T-helper 2 cell treated with Interferon-gamma antibody and Interleukin-4, amounts not matched to agents 5 μg/mL and 100 μg/mL, for 36 hours (primary cell): Measurements from ENCODE around the gene ADGRE3.

ENCODE experiments used
- DNase-seq: peaks from one replicate; pipeline ENCODE4 v3.0.0; 2021; ENCODE audit warnings: low spot score
- H3K27ac Mint-ChIP-seq: one replicate; pipeline ENCODE4 v1.8.0; 2021; ENCODE audit warnings: mild to moderate bottlenecking, mixed read lengths
- H3K27me3 Mint-ChIP-seq: one replicate; pipeline ENCODE4 v1.8.0; 2021; ENCODE audit warnings: low read depth, mixed read lengths
- H3K36me3 Mint-ChIP-seq: one replicate; pipeline ENCODE4 v1.8.0; 2021; ENCODE audit warnings: low read depth, mixed read lengths
- H3K4me1 Mint-ChIP-seq: one replicate; pipeline ENCODE4 v1.8.0; 2021; ENCODE audit warnings: low read depth, mixed read lengths
- H3K4me3 Mint-ChIP-seq: one replicate; pipeline ENCODE4 v1.8.0; 2022; ENCODE audit warnings: mild to moderate bottlenecking, moderate library complexity, mixed read lengths
- H3K9me3 Mint-ChIP-seq: one replicate; pipeline ENCODE4 v1.8.0; 2021; ENCODE audit warnings: mixed read lengths

The ADGRE3 gene

GRCh38 chr19:14683439-14683838 is 8.8 kb upstream of the ADGRE3 start:
- Mint-ChIP-seq H3K36me3 (no peaks in the 10 kb centered on the region), H3K4me3 (no peak overlapping the region), H3K27me3 (no peaks in the 10 kb centered on the region), H3K4me1 (no peaks in the 10 kb centered on the region), H3K27ac (no peak overlapping the region), H3K9me3 (no peaks in the 10 kb centered on the region)
- no peak for DNase-seq

DNA sequence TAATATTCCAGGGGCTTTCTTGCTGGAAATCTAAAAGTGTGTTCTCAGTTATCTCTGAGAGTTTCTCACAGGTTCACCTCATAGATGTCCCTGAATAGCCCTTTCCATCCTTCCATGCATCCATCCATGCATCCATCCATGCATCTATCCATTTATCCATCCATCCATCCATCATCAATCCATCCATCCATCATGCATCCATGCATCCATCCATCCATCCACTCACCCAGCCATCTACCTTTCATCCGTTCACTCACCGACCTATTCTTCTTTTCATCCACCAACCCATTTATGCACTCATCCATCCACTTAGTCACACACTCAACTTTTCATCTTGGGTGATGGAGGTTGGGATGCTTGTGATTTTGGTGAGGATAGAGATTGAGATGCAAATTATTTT is 7.4 kb upstream of the ADGRE3 start:
- no peak overlapping the region for H3K27ac Mint-ChIP-seq
- H3K36me3 Mint-ChIP-seq = no peaks in the 10 kb centered on the region
- H3K27me3 Mint-ChIP-seq = no peaks in the 10 kb centered on the region
- no peak overlapping the region for H3K4me3 Mint-ChIP-seq
- DNase-seq = no peak
- H3K9me3 Mint-ChIP-seq = no peaks in the 10 kb centered on the region
- H3K4me1 Mint-ChIP-seq = no peaks in the 10 kb centered on the region

DNA sequence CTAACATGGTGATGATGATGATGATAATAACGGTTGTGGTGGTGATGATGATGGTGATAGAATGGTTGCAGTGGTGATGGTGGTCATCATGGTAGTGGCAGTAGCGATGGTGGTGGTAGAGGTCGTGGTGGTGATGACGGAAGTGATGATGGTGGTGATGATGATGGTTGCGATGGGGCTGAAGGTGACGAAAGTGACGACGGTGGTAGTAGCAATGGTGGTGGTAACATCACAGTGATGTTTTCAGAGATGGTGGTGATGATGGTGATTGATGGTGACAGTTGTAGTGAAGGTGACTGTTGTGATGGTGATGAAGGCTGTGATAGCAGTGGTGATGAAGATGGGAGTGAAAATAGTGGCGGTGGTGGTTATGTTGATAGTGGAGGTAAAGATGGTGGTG is 3.6 kb upstream of the ADGRE3 start:
- no peak overlapping the region for H3K4me3 Mint-ChIP-seq
- H3K36me3 Mint-ChIP-seq = no peaks in the 10 kb centered on the region
- no peaks in the 10 kb centered on the region for H3K4me1 Mint-ChIP-seq
- H3K27ac Mint-ChIP-seq = no peak overlapping the region
- DNase-seq = no peak
- peaks cover 5% of the 10 kb centered on the region for H3K27me3 Mint-ChIP-seq
- H3K9me3 Mint-ChIP-seq = no peaks in the 10 kb centered on the region

DNA sequence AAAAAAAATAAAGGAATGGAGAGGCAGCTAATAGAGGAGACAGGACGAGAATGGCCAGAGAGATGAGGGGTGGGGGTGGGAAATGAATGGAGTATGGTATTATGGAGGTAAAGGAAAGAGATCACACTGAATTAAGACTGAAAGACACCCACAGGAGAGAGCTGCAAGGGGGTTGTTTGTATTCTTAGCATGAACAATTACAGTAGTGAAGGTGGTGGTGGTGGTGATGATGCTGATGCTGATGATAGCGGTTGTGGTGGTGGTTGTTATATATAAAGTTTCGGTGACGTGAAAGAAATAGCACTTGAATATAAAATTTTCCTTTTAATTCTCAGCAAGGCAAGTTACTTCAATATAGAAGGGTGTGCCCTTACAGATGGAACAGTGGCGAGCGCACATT is 2.8 kb upstream of the ADGRE3 start:
- Mint-ChIP-seq H3K27me3 (peaks cover 10% of the 10 kb centered on the region), H3K27ac (no peak overlapping the region), H3K4me3 (no peak overlapping the region), H3K4me1 (no peaks in the 10 kb centered on the region), H3K9me3 (no peaks in the 10 kb centered on the region), H3K36me3 (no peaks in the 10 kb centered on the region)
- DNase-seq = no peak

DNA sequence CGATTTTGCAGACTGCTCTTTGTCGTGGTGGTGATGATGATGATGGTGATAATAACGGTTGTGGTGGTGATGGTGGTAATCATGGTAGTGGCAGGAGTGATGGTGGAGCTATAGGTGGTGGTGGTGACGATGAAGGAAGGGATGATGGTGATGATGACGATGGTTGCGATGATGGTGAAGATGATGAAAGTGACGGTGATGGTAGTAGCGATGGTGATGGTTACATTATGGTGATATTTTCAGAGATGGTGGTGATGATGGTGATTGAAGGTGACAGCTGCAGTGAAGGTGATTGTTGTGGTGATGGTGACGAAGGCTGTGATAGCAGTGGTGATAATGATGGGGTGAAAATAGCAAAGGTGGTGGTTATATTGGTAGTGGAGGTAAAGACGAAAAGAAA is 2.1 kb upstream of the ADGRE3 start:
- peaks cover 10% of the 10 kb centered on the region for H3K27me3 Mint-ChIP-seq
- no peak overlapping the region for H3K4me3 Mint-ChIP-seq
- no peaks in the 10 kb centered on the region for H3K36me3 Mint-ChIP-seq
- no peak for DNase-seq
- H3K27ac Mint-ChIP-seq = no peak overlapping the region
- H3K9me3 Mint-ChIP-seq = no peaks in the 10 kb centered on the region
- no peaks in the 10 kb centered on the region for H3K4me1 Mint-ChIP-seq

- Mint-ChIP-seq H3K9me3 (peaks cover 7% of the 10 kb centered on the region), H3K4me1 (no peaks in the 10 kb centered on the region), H3K27me3 (peaks cover 10% of the 10 kb centered on the region), H3K4me3 (no peak overlapping the region), H3K36me3 (no peaks in the 10 kb centered on the region), H3K27ac (no peak overlapping the region)
- no peak for DNase-seq
Measured at GRCh38 chr19:14673088-14673487, 1.6 kb downstream of the ADGRE3 start.

- no peak overlapping the region for H3K27ac Mint-ChIP-seq
- no peaks in the 10 kb centered on the region for H3K4me1 Mint-ChIP-seq
- no peak for DNase-seq
- H3K9me3 Mint-ChIP-seq = peaks cover 7% of the 10 kb centered on the region
- no peaks in the 10 kb centered on the region for H3K36me3 Mint-ChIP-seq
- peaks cover 10% of the 10 kb centered on the region for H3K27me3 Mint-ChIP-seq
- no peak overlapping the region for H3K4me3 Mint-ChIP-seq
Measured at GRCh38 chr19:14672188-14672872, 2.3 kb downstream of the ADGRE3 start.

DNA sequence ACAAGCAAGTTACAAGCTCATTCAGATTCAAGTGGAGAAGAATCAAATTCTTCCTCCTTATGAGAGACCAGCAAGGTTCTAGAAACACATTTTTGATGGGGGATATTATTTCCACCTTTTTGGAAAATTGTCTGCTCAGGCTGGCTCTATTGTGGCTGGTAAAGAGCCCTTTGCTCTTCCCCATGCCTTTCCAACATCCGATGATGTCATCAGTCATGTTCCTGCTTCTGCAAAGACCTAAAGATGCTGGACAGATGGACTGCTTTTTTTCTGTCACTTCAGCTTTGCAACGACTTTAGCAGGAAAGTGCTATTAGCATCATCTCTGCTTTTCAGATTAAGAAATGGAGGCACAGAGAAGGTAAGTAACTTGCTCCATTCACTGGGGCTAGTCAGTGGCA is 4.2 kb downstream of the ADGRE3 start:
- H3K36me3 Mint-ChIP-seq = no peaks in the 10 kb centered on the region
- H3K9me3 Mint-ChIP-seq = peaks cover 11% of the 10 kb centered on the region
- H3K27me3 Mint-ChIP-seq = peaks cover 10% of the 10 kb centered on the region
- H3K4me1 Mint-ChIP-seq = no peaks in the 10 kb centered on the region
- H3K27ac Mint-ChIP-seq = no peak overlapping the region
- no peak overlapping the region for H3K4me3 Mint-ChIP-seq
- DNase-seq = no peak

GRCh38 chr19:14669940-14670339 is 4.7 kb downstream of the ADGRE3 start:
- H3K4me1 Mint-ChIP-seq = no peaks in the 10 kb centered on the region
- no peak for DNase-seq
- H3K9me3 Mint-ChIP-seq = peaks cover 11% of the 10 kb centered on the region
- peaks cover 9% of the 10 kb centered on the region for H3K27me3 Mint-ChIP-seq
- no peaks in the 10 kb centered on the region for H3K36me3 Mint-ChIP-seq
- no peak overlapping the region for H3K4me3 Mint-ChIP-seq
- H3K27ac Mint-ChIP-seq = no peak overlapping the region

GRCh38 chr19:14661372-14661924 is 13.2 kb downstream of the ADGRE3 start:
- no peak overlapping the region for H3K4me3 Mint-ChIP-seq
- no peaks in the 10 kb centered on the region for H3K27me3 Mint-ChIP-seq
- no peak overlapping the region for H3K27ac Mint-ChIP-seq
- H3K36me3 Mint-ChIP-seq = no peaks in the 10 kb centered on the region
- no peaks in the 10 kb centered on the region for H3K9me3 Mint-ChIP-seq
- peaks cover 2% of the 10 kb centered on the region for H3K4me1 Mint-ChIP-seq
- no peak for DNase-seq

DNA sequence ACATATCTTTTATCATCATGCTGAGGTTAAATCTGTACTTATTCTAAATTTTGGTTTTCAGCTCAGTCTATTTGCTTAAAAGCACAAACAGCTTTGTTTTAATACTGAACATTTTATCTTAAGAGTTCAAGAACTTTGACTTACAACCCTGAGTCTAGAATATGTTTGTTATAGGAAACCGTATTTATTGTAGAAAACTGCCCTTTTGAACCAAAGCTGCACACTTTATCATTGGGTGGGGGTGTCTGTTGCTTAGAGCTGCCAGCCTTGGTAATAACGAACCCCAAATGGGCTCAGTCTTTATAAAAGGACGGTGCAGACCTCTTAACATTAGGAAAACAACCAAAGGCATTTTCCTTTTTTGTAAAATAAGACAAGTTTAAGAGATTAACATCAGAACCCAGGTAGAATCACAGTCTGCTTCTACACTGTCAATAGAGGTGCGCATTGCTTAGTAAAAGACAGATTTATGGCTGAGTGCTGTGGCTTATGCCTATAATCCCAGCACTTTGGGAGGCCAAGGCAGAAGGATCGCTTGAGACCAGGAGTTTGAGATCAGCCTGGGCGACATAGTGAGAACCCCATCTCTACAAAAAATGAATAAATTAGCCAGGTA is 14.7 kb downstream of the ADGRE3 start:
- H3K27ac Mint-ChIP-seq = no peak overlapping the region

DNA sequence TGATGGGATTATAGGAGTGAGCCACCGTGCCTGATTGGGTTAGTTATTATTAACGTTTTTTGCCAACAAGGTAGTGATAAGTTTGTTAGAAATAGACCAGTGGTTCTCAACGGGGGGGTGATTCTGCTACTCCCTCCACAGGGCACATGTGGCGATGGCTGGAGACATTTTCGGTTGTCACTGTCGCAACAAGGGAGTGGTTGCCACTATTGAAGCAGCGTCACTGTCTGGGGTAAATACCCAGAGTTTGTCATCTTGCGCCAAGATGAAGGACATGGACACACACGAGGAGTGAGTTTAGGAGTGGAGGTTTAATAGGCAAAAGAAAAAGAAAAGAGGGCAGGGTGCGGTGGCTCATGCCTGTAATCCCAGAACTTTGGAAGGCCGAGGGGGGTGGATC is 18.9 kb downstream of the ADGRE3 start:
- no peaks in the 10 kb centered on the region for H3K36me3 Mint-ChIP-seq
- H3K27ac Mint-ChIP-seq = no peak overlapping the region
- H3K4me1 Mint-ChIP-seq = no peaks in the 10 kb centered on the region
- DNase-seq = no peak
- no peak overlapping the region for H3K4me3 Mint-ChIP-seq
- peaks cover 6% of the 10 kb centered on the region for H3K27me3 Mint-ChIP-seq
- no peaks in the 10 kb centered on the region for H3K9me3 Mint-ChIP-seq

More for the DNA sequence above, 14.7 kb downstream of the ADGRE3 start:
- H3K4me3 Mint-ChIP-seq = no peak overlapping the region
- no peak for DNase-seq
- H3K9me3 Mint-ChIP-seq = no peaks in the 10 kb centered on the region
- no peaks in the 10 kb centered on the region for H3K27me3 Mint-ChIP-seq
- H3K36me3 Mint-ChIP-seq = no peaks in the 10 kb centered on the region
- H3K4me1 Mint-ChIP-seq = peaks cover 2% of the 10 kb centered on the region

GRCh38 chr19:14654786-14655560 is 19.7 kb downstream of the ADGRE3 start:
- Mint-ChIP-seq H3K27ac (no peak overlapping the region), H3K36me3 (no peaks in the 10 kb centered on the region), H3K4me1 (no peaks in the 10 kb centered on the region), H3K9me3 (no peaks in the 10 kb centered on the region), H3K4me3 (no peak overlapping the region), H3K27me3 (peaks cover 7% of the 10 kb centered on the region)
- no peak for DNase-seq

GRCh38 chr19:14650161-14650560 is 24.5 kb downstream of the ADGRE3 start:
- no peaks in the 10 kb centered on the region for H3K36me3 Mint-ChIP-seq
- H3K27me3 Mint-ChIP-seq = peaks cover 9% of the 10 kb centered on the region
- DNase-seq = no peak
- H3K4me3 Mint-ChIP-seq = no peak overlapping the region
- no peaks in the 10 kb centered on the region for H3K9me3 Mint-ChIP-seq
- no peak overlapping the region for H3K27ac Mint-ChIP-seq
- no peaks in the 10 kb centered on the region for H3K4me1 Mint-ChIP-seq
